Heart left ventricle (tissue), 13 donors: ENCODE results near the gene DHX9.

Experiments
- POLR2A ChIP-seq, 2 donors: fragments of 450-650 bp; IDR thresholded peaks; one replicate each; pipeline ENCODE4 v1.6.1; 2017; ENCODE audit warnings: antibody characterized with exemption in 2 of 2, mild to moderate bottlenecking in 2 of 2, moderate library complexity in 2 of 2
- TF ChIP-seq, protein P1 (sequence below), 12 donors: fragments of 200-600 bp; sonication (generic) in 4 of 12; IDR thresholded peaks; one replicate each; pipeline versions ENCODE4 v1.5.0 to v1.8.0; 2018 to 2022; ENCODE audit warnings: antibody characterized with exemption in 12 of 12, mild to moderate bottlenecking in 5 of 12
- donor health status: ischemic (EF 13 %, LVEDD 7.1; RV severe dilation, severe dysfunction).
- donor health status: DM: no; HTN: yes; CAD: no.
- donor health status: DM: no; HTN: no; CAD: no.
- donor health status: ischemic (EF 25% LVEDD 6.9; RV normal size, moderate dysfunction).
- donor health status: ischemic (EF 25% LVEDD 5.7; RV mildly dilated, moderate dysfunction).
- donor health status: ischemic (EF 35%, LVEDD 5.7; RV mildly dilated, moderate dysfunction).
- donor health status: nonischemic (EF 11% LVEDD 7.7; RV severe dilation, severe dysfunction).
- donor health status: DM: yes; HTN: yes; CAD: no.
- donor health status: PGD.
- donor health status: ischemic (EF 29% LVEDD 5.4; RV normal size, mild dysfunction).
- donor health status: nonischemic (EF 23%, LVEDD 6.1; RV moderate dilation, normal function).

DNA sequence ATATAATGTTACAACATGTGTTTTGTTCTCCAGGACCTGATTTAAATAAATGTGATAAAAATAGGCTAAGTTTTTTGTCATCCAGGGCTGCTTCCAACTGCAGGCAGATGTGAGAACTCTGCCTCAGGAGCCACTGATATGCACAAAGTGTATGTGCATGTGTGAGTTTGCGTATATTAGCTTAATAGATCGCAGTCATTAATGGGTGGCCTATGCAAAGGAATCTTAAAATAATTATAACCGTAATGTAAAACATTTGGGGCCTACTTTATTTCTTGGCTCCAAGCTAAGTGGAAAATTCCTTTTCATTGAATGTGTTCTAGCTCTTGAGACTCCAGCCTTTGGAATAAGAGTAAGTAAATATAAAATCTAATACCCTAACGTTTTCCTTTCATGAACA, 16.8 kb downstream of the DHX9 start:
- TF ChIP-seq, protein P1, sequence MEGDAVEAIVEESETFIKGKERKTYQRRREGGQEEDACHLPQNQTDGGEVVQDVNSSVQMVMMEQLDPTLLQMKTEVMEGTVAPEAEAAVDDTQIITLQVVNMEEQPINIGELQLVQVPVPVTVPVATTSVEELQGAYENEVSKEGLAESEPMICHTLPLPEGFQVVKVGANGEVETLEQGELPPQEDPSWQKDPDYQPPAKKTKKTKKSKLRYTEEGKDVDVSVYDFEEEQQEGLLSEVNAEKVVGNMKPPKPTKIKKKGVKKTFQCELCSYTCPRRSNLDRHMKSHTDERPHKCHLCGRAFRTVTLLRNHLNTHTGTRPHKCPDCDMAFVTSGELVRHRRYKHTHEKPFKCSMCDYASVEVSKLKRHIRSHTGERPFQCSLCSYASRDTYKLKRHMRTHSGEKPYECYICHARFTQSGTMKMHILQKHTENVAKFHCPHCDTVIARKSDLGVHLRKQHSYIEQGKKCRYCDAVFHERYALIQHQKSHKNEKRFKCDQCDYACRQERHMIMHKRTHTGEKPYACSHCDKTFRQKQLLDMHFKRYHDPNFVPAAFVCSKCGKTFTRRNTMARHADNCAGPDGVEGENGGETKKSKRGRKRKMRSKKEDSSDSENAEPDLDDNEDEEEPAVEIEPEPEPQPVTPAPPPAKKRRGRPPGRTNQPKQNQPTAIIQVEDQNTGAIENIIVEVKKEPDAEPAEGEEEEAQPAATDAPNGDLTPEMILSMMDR (IDR thresholded peaks at IDR 0.05), result no peak
- TF ChIP-seq POLR2A (IDR thresholded peaks at IDR 0.05), result no peak
